HepG2 (cell line): ENCODE measurements around the gene XKR7. TPM values are rescaled to one million over a fixed set of nuclear protein-coding genes. Genes with fewer than 3 reads are reported as not detected.
A peak's percentile ranks its signal among the peaks of the same experiment; 100 is the strongest.

ENCODE experiments used
- ATAC-seq: fragments of 200-7000 bp; cut with Tn5 transposase; 3 replicates; pipeline ENCODE4 v1.9.1; 2020; ENCODE audit warnings: mild to moderate bottlenecking, moderate library complexity
- BruUV-seq: library from RNA; stranded (reverse); fragments of 400-500 nt; replicated peaks from 2 replicates; lab custom pipeline; 2021; lab: Mats Ljungman, UMichigan
- CTCF ChIA-PET: fragments of 300-600 bp; formaldehyde crosslinking; extraction: SDS; loops from one replicate; lab custom pipeline; 2021; ENCODE audit warnings: low total read pairs, inconsistent platforms, low intra/inter-chr PET ratio; lab: Yijun Ruan, JAX
- POLR2A ChIA-PET: fragments of 350-600 bp; sonication (Branson Sonifier 250); formaldehyde crosslinking; loops from one replicate; lab custom pipeline; 2020; ENCODE audit warnings: antibody characterized with exemption, inconsistent platforms; lab: Yijun Ruan, JAX
- DNase-seq: peaks from one replicate; pipeline ENCODE4 v3.0.0-alpha.2; 2015; ENCODE audit warnings: low spot score
- FAIRE-seq: peaks from 3 replicates; lab custom pipeline; 2011; peaks lifted over from hg19 to GRCh38; lab: Jason Lieb, UNC
- H2AFZ ChIP-seq: one replicate; pipeline ENCODE4 v1.6.1; 2011; ENCODE audit warnings: low read length, inconsistent platforms
- H3K27ac ChIP-seq: fragments of 300-600 bp; 3 replicates; pipeline ENCODE4 v1.8.0; 2011; ENCODE audit warnings: mixed run types, mild to moderate bottlenecking, mixed read lengths, low read length, inconsistent platforms; ENCODE audit not compliant: insufficient read depth; ENCODE audit errors: extremely low read length
- H3K27me3 ChIP-seq, 2 experiments: fragments of 200-600 bp in 1 of 2; 2 replicates in 1 of 2; 3 replicates in 1 of 2; pipeline versions ENCODE4 v1.6.0 to v1.8.0; 2011; ENCODE audit warnings: low read length in 2 of 2, mild to moderate bottlenecking in 2 of 2, moderate library complexity in 2 of 2, inconsistent platforms in 1 of 2; ENCODE audit not compliant: insufficient read depth in 2 of 2, control insufficient read depth in 1 of 2
- H3K36me3 ChIP-seq, 2 experiments: fragments of 200-600 bp in 1 of 2; replicated peaks in 1 of 2; 2 replicates in 1 of 2; 3 replicates in 1 of 2; pipeline versions ENCODE4 v1.5.1 to v1.8.0; 2011; ENCODE audit warnings: low read length in 2 of 2, inconsistent platforms in 1 of 2; ENCODE audit not compliant: insufficient read depth in 2 of 2, control insufficient read depth in 1 of 2
- H3K4me1 ChIP-seq: 2 replicates; pipeline ENCODE4 v1.5.1; 2012; ENCODE audit warnings: low read length, inconsistent platforms; ENCODE audit not compliant: insufficient read depth
- H3K4me2 ChIP-seq: 2 replicates; pipeline ENCODE4 v1.6.0; 2011; ENCODE audit warnings: low read depth, low read length, inconsistent platforms
- H3K4me3 ChIP-seq, 3 experiments: fragments of 200-600 bp in 1 of 3; sonication (generic), shearing (Covaris generic) in 1 of 3; replicated peaks in 1 of 3; 2 replicates each; pipeline ENCODE4 v1.5.1; 2011 to 2016; ENCODE audit warnings: low read length in 3 of 3, inconsistent platforms in 2 of 3, low read depth in 2 of 3, mild to moderate bottlenecking in 2 of 3, control low read depth in 1 of 3, mixed read lengths in 1 of 3; ENCODE audit not compliant: insufficient read depth in 1 of 3
- H3K79me2 ChIP-seq: one replicate; pipeline ENCODE4 v1.6.1; 2011; ENCODE audit warnings: low read length, inconsistent platforms; ENCODE audit not compliant: insufficient read depth
- H3K9ac ChIP-seq: 2 replicates; pipeline ENCODE4 v1.6.0; 2011; ENCODE audit warnings: mild to moderate bottlenecking, low read depth, low read length, inconsistent platforms; ENCODE audit not compliant: insufficient read depth
- H3K9me3 ChIP-seq: 2 replicates; pipeline ENCODE4 v1.5.1; 2012; ENCODE audit warnings: mild to moderate bottlenecking, low read length
- H4K20me1 ChIP-seq: 2 replicates; pipeline ENCODE4 v1.6.0; 2011; ENCODE audit warnings: inconsistent platforms, mild to moderate bottlenecking, low read length, moderate library complexity; ENCODE audit not compliant: insufficient read depth
- KDM5B ChIP-seq: sonication (generic); formaldehyde crosslinking; IDR thresholded peaks from 2 replicates; pipeline ENCODE4 v1.4.0; 2020; ENCODE audit warnings: missing genetic modification reagents, mild to moderate bottlenecking, borderline replicate concordance
- NKX3-1 ChIP-seq: sonication (generic); formaldehyde crosslinking; IDR thresholded peaks from 2 replicates; pipeline ENCODE4 v1.5.0; 2020; ENCODE audit warnings: missing genetic modification reagents
- NPAS2 ChIP-seq: sonication (generic); formaldehyde crosslinking; IDR thresholded peaks from 2 replicates; pipeline ENCODE4 v1.8.0; 2022; ENCODE audit warnings: mild to moderate bottlenecking, missing genetic modification reagents, borderline replicate concordance
- ZBED4 ChIP-seq: sonication (generic); formaldehyde crosslinking; IDR thresholded peaks from 2 replicates; pipeline ENCODE4 v1.4.0; 2020; ENCODE audit warnings: missing genetic modification reagents, borderline replicate concordance
- ZNF230 ChIP-seq: sonication (generic); formaldehyde crosslinking; IDR thresholded peaks from 2 replicates; pipeline ENCODE4 v1.4.0; 2020; ENCODE audit warnings: mild to moderate bottlenecking, missing genetic modification reagents
- ZNF501 ChIP-seq: sonication (generic); formaldehyde crosslinking; IDR thresholded peaks from 2 replicates; pipeline ENCODE4 v1.5.1; 2020; ENCODE audit warnings: mild to moderate bottlenecking, moderate library complexity, missing genetic modification reagents
- WGBS: methylation state at CpG from one replicate; pipeline ENCODE4 v1.1.6; 2017; ENCODE audit warnings: low lambda C conversion rate; 5-methylcytosine and 5-hydroxymethylcytosine counted together
- in situ Hi-C: cut with HindIII; loops from 2 replicates; pipeline ENCODE4 v1.10.0; 2017; ENCODE audit warnings: low pct_unique_long_range_greater_than_20kb; ENCODE audit not compliant: extremely low pct_ligation_motif_present
- intact Hi-C: fragments of 100-400 bp; cut with micrococcal nuclease; formaldehyde crosslinking; loops from one replicate; pipeline ENCODE4 v1.10.0; 2022; ENCODE audit not compliant: unreplicated experiment
- polyA plus RNA-seq, 8 experiments: library from polyadenylated mRNA; depleted of rRNA in 3 of 8; stranded (reverse) in 7 of 8; unstranded in 1 of 8; fragments of >200 nt; fragmentation: Illumina TruSeq in 4 of 8; extraction: Trizol in 4 of 8; gene quantifications; 2 replicates each; pipeline versions ENCODE4 v1.2.1 to v1.2.3, GENCODE V29; 2011 to 2016; ENCODE audit warnings: low read depth in 4 of 8, missing spikeins in 1 of 8, mixed read lengths in 1 of 8; ENCODE audit not compliant: insufficient read depth in 1 of 8
- total RNA-seq, 5 experiments: library from RNA; depleted of rRNA; stranded (reverse); fragments of >200 nt; fragmentation: Illumina TruSeq; extraction: Trizol; gene quantifications; 2 replicates each; pipeline ENCODE4 v1.2.3, GENCODE V29; 2016; ENCODE audit warnings: low read depth in 1 of 5
- TF ChIP-seq, protein P1 (sequence below): sonication (generic); formaldehyde crosslinking; IDR thresholded peaks from 2 replicates; pipeline ENCODE4 v1.8.1; 2023; ENCODE audit warnings: missing genetic modification reagents, mild to moderate bottlenecking, borderline replicate concordance
- TF ChIP-seq, protein P2 (sequence below): IDR thresholded peaks from 2 replicates; pipeline ENCODE4 v1.6.1; 2012; ENCODE audit warnings: low read length, improper control_type of control experiment
- TF ChIP-seq, protein P3 (sequence below): sonication (generic); formaldehyde crosslinking; IDR thresholded peaks from 2 replicates; pipeline ENCODE4 v1.5.0; 2020; ENCODE audit warnings: mild to moderate bottlenecking, low read depth, missing genetic modification reagents, borderline replicate concordance

XKR7 gene
- total and polyA plus RNA-seq, 2 of the 13 experiments (the other 11 are each of a cell fraction or from before 2014, with no cell fraction given): not detected

DNA sequence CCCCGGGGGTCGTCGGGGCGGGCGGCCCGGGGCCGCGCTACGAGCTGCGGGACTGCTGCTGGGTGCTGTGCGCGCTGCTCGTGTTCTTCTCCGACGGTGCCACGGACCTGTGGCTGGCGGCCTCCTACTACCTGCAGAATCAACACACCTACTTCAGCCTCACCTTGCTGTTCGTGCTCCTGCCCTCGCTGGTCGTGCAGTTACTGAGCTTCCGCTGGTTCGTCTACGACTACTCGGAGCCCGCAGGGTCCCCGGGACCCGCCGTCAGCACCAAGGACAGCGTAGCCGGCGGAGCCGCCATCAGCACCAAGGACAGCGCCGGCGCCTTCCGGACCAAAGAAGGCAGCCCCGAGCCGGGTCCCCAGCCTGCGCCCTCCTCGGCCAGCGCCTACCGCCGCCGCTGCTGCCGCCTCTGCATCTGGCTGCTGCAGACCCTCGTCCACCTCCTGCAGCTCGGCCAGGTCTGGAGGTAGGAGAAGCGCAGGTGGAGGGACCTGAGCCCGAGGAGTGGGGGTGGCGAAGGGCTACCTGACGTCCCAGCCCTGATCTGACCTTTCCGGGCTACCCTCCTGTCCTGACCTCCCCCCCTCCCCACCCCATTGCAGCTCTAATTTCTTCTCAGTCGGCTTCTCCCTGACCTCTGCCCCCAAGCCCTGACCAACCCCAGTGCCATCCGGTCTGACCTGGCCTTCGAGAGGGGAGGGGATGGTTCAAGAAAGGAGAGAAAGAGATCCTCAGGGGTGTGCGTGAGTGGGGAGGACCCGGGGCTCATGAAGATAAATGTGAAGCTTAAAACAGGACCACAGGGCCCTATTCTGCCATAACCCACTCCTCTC, 558 bp downstream of the XKR7 start (continued):
- TF ChIP-seq, protein P1, sequence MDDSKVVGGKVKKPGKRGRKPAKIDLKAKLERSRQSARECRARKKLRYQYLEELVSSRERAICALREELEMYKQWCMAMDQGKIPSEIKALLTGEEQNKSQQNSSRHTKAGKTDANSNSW: peak; percentile 100
- TF ChIP-seq, protein P2, sequence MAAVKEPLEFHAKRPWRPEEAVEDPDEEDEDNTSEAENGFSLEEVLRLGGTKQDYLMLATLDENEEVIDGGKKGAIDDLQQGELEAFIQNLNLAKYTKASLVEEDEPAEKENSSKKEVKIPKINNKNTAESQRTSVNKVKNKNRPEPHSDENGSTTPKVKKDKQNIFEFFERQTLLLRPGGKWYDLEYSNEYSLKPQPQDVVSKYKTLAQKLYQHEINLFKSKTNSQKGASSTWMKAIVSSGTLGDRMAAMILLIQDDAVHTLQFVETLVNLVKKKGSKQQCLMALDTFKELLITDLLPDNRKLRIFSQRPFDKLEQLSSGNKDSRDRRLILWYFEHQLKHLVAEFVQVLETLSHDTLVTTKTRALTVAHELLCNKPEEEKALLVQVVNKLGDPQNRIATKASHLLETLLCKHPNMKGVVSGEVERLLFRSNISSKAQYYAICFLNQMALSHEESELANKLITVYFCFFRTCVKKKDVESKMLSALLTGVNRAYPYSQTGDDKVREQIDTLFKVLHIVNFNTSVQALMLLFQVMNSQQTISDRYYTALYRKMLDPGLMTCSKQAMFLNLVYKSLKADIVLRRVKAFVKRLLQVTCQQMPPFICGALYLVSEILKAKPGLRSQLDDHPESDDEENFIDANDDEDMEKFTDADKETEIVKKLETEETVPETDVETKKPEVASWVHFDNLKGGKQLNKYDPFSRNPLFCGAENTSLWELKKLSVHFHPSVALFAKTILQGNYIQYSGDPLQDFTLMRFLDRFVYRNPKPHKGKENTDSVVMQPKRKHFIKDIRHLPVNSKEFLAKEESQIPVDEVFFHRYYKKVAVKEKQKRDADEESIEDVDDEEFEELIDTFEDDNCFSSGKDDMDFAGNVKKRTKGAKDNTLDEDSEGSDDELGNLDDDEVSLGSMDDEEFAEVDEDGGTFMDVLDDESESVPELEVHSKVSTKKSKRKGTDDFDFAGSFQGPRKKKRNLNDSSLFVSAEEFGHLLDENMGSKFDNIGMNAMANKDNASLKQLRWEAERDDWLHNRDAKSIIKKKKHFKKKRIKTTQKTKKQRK: no peak
- peak; percentile 100 for TF ChIP-seq NPAS2
- TF ChIP-seq, all 625 proteins: peak for 555

DNA sequence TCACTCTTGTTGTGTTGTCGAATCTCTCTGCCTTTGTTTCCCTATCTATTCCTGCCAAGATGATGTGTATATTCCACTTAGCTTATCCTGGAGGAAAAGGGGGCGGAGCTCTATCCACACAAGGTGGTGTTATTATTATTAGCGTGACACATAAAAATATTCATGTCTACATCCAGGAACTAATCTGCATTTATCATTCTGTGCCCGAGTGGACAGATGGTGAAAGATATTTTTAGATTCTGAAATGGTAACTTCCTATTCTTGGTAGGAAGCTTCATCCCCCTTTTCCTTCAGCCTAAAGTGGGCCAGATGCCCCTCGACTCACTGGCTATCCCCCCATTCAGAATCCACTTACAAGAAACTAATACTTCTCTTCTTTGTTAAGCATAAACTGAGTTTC, 2.0 kb downstream of the XKR7 start:
- peaks cover 0 to 1% of the 10 kb centered on the region in 2 experiments; a peak in 3 of 5 replicates for H3K27me3 ChIP-seq
- FAIRE-seq: no peak
- H3K79me2 ChIP-seq: no peaks in the 10 kb centered on the region
- H3K27ac ChIP-seq: no peak overlapping the region
- 2% methylated on average over 5 of the region's 5 CpGs for WGBS
- no TSS peak for BruUV-seq
- DNase-seq: no peak
- H3K4me3 ChIP-seq: no peak overlapping the region
- CTCF ChIA-PET: no interaction called here
- TF ChIP-seq ZNF230 (CRISPR knock-in tag) (no peak), NKX3-1 (CRISPR knock-in tag) (no peak), ZBED4 (CRISPR knock-in tag) (no peak), ZNF501 (CRISPR knock-in tag) (no peak), KDM5B (no peak)
- TF ChIP-seq, protein P3, sequence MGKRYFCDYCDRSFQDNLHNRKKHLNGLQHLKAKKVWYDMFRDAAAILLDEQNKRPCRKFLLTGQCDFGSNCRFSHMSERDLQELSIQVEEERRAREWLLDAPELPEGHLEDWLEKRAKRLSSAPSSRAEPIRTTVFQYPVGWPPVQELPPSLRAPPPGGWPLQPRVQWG (CRISPR knock-in tag): no peak
- H3K9ac ChIP-seq: no peak overlapping the region
- H3K4me2 ChIP-seq: no peak overlapping the region
- in situ Hi-C loops (no loop called here), intact Hi-C loops (no loop called here)
- POLR2A ChIA-PET: interaction anchor here (0.6 kb wide), 1 partner anchor 11 kb away, joined by 3 read pairs; no protein-coding TSS in a partner anchor
- H3K36me3 ChIP-seq: no peaks in the 10 kb centered on the region
- H3K9me3 ChIP-seq: no peaks in the 10 kb centered on the region
- H3K4me1 ChIP-seq: no peaks in the 10 kb centered on the region
- no peak for ATAC-seq
- H4K20me1 ChIP-seq: no peaks in the 10 kb centered on the region; the same call in 1 of the 2 replicates
- H2AFZ ChIP-seq: no peak overlapping the region
